HEK293 (cell line): ENCODE data around the gene PODN.

Experiments used
- ATF2 ChIP-seq: fragments of 450-650 bp; formaldehyde crosslinking; IDR thresholded peaks from 2 replicates; pipeline ENCODE4 v1.5.1; 2016; ENCODE audit warnings: missing biosample characterization, missing genetic modification characterization, low read depth
- KLF8 ChIP-seq: fragments of 450-650 bp; formaldehyde crosslinking; IDR thresholded peaks from 2 replicates; pipeline ENCODE4 v1.5.1; 2016; ENCODE audit warnings: missing biosample characterization, missing genetic modification characterization
- MYNN ChIP-seq: fragments of 450-650 bp; formaldehyde crosslinking; IDR thresholded peaks from 2 replicates; pipeline ENCODE4 v1.5.1; 2016; ENCODE audit warnings: missing biosample characterization, missing genetic modification characterization, borderline replicate concordance
- YY1 ChIP-seq: fragments of 450-650 bp; formaldehyde crosslinking; IDR thresholded peaks from 2 replicates; pipeline ENCODE4 v1.5.1; 2018; ENCODE audit warnings: missing biosample characterization, missing genetic modification characterization
- ZFP69B ChIP-seq: fragments of 450-650 bp; formaldehyde crosslinking; IDR thresholded peaks from 2 replicates; pipeline ENCODE4 v1.5.1; 2016; ENCODE audit warnings: missing biosample characterization, missing genetic modification characterization
- ZIC2 ChIP-seq: fragments of 450-650 bp; formaldehyde crosslinking; IDR thresholded peaks from 2 replicates; pipeline ENCODE4 v1.5.1; 2016; ENCODE audit warnings: missing biosample characterization, missing genetic modification characterization
- ZNF132 ChIP-seq: fragments of 450-650 bp; formaldehyde crosslinking; IDR thresholded peaks from 2 replicates; pipeline ENCODE4 v1.5.1; 2017; ENCODE audit warnings: missing biosample characterization, missing genetic modification characterization, borderline replicate concordance
- ZNF138 ChIP-seq: fragments of 450-650 bp; formaldehyde crosslinking; IDR thresholded peaks from 2 replicates; pipeline ENCODE4 v1.5.1; 2016; ENCODE audit warnings: missing biosample characterization, missing genetic modification characterization, borderline replicate concordance
- ZNF223 ChIP-seq: fragments of 450-650 bp; formaldehyde crosslinking; IDR thresholded peaks from 2 replicates; pipeline ENCODE4 v1.5.1; 2016; ENCODE audit warnings: missing biosample characterization, missing genetic modification characterization
- ZNF280C ChIP-seq: fragments of 450-650 bp; formaldehyde crosslinking; IDR thresholded peaks from 2 replicates; pipeline ENCODE4 v1.5.1; 2016; ENCODE audit warnings: missing biosample characterization, missing genetic modification characterization
- ZNF280D ChIP-seq: fragments of 450-650 bp; formaldehyde crosslinking; IDR thresholded peaks from 2 replicates; pipeline ENCODE4 v1.5.1; 2016; ENCODE audit warnings: missing biosample characterization, missing genetic modification characterization
- ZNF610 ChIP-seq: fragments of 450-650 bp; formaldehyde crosslinking; IDR thresholded peaks from 2 replicates; pipeline ENCODE4 v1.5.1; 2016; ENCODE audit warnings: missing biosample characterization, missing genetic modification characterization, borderline replicate concordance
- ZNF629 ChIP-seq: fragments of 450-650 bp; formaldehyde crosslinking; IDR thresholded peaks from 2 replicates; pipeline ENCODE4 v1.5.1; 2017; ENCODE audit warnings: missing biosample characterization, missing genetic modification characterization
- ZNF692 ChIP-seq: fragments of 450-650 bp; formaldehyde crosslinking; IDR thresholded peaks from 2 replicates; pipeline ENCODE4 v1.5.1; 2016; ENCODE audit warnings: missing biosample characterization, missing genetic modification characterization

- TF ChIP-seq ZNF692 (tag by site-specific recombination), result no peak
- TF ChIP-seq ZFP69B (tag by site-specific recombination), result no peak
- no peak for TF ChIP-seq KLF8 (tag by site-specific recombination)
- TF ChIP-seq MYNN (tag by site-specific recombination), result no peak
- no peak for TF ChIP-seq ZIC2 (tag by site-specific recombination)
- no peak for TF ChIP-seq ZNF280D (tag by site-specific recombination)
- no peak for TF ChIP-seq ZNF280C (tag by site-specific recombination)
- no peak for TF ChIP-seq ZNF132 (tag by site-specific recombination)
- TF ChIP-seq YY1, result no peak
- no peak for TF ChIP-seq ATF2 (tag by site-specific recombination)
- TF ChIP-seq ZNF223, result no peak
- no peak for TF ChIP-seq ZNF629
- no peak for TF ChIP-seq ZNF138
- TF ChIP-seq ZNF610 (tag by site-specific recombination), result no peak
Observed at GRCh38 chr1:53079251-53079650, 17.2 kb downstream of the PODN start.
